Calu3 (cell line): ENCODE data around the gene MIDN. TPM values are rescaled to one million over a fixed set of nuclear protein-coding genes. Genes with fewer than 3 reads are reported as not detected.

ENCODE experiments used
- BruUV-seq: library from RNA; stranded (reverse); fragments of 400-500 nt; replicated peaks from 2 replicates; lab custom pipeline; 2021; lab: Mats Ljungman, UMichigan
- CTCF ChIA-PET: fragments of 300-600 bp; sonication (Branson Sonifier 250); formaldehyde crosslinking; loops from one replicate; lab custom pipeline; 2022; ENCODE audit warnings: antibody characterized with exemption; lab: Charles Lee
- DNase-seq: peaks from one replicate; pipeline ENCODE4 v3.0.0; 2022
- H3K27ac Mint-ChIP-seq: one replicate; pipeline ENCODE4 v1.8.0; 2022; ENCODE audit warnings: mixed read lengths; ENCODE audit not compliant: unreplicated experiment
- H3K27me3 Mint-ChIP-seq: one replicate; pipeline ENCODE4 v1.8.0; 2022; ENCODE audit warnings: mixed read lengths; ENCODE audit not compliant: unreplicated experiment
- H3K36me3 Mint-ChIP-seq: one replicate; pipeline ENCODE4 v1.8.0; 2022; ENCODE audit warnings: mild to moderate bottlenecking, moderate library complexity, mixed read lengths; ENCODE audit not compliant: insufficient read depth, unreplicated experiment
- H3K4me1 Mint-ChIP-seq: one replicate; pipeline ENCODE4 v1.8.0; 2022; ENCODE audit warnings: mild to moderate bottlenecking, low read depth, mixed read lengths; ENCODE audit not compliant: unreplicated experiment
- H3K4me3 Mint-ChIP-seq: one replicate; pipeline ENCODE4 v1.8.0; 2022; ENCODE audit warnings: mild to moderate bottlenecking, low read depth, moderate library complexity, mixed read lengths; ENCODE audit not compliant: unreplicated experiment
- H3K9me3 Mint-ChIP-seq: one replicate; pipeline ENCODE4 v1.8.0; 2022; ENCODE audit warnings: low read depth, mixed read lengths; ENCODE audit not compliant: unreplicated experiment
- intact Hi-C: fragments of 100-400 bp; cut with micrococcal nuclease; formaldehyde crosslinking; loops from one replicate; pipeline ENCODE4 v1.10.0; 2022; ENCODE audit not compliant: unreplicated experiment
- total RNA-seq: library from RNA; stranded (reverse); gene quantifications from 2 replicates; pipeline ENCODE4 v1.2.3, GENCODE V29; 2022
- TF ChIP-seq, protein P1 (sequence below): fragments of 200-600 bp; IDR thresholded peaks from one replicate; pipeline ENCODE4 v1.8.0; 2022; ENCODE audit warnings: antibody characterized with exemption; ENCODE audit not compliant: unreplicated experiment

MIDN gene
- total RNA-seq, 1 experiment from 2014 or later = 61.8 TPM

DNA sequence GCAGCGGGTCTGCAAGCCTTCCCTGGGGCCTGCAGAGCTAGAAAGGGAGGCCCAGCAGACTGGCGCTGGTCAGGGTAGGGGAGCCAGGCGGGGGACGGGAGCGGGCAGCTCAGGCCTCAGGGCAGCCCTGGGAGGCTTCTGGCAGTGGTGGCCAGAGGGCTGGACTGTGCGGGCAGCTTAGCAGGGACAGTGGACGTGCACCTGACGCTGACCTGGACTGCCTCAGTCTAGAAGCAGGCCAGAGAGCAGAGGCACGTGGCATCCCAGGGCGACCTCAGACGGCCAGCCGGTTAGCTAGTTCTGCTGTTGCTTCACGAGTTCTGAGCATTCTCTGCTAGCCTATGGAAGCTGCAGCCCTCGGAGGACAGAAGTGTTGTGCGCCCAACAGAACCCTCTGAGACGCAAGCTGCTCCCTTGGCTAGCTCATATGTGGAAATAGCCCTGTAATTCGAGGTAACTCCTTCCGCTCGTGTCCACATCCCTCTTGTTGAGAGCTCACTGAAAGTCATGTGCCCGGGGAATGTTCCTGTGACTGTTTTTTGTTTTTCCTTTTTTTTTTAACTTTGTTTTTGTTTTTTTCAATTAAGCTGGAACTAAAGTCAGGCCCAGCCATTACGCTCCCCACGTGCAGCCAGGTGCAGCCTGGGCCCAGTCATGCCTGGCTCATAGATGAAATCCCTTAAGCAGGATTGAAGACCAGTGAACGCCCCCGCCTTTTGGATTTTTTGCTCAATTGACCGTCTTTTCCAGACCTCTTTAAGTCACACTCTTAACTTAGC lies 25.1 kb downstream of the MIDN start:
- Mint-ChIP-seq H3K27ac (peak overlapping the region; percentile 52), H3K27me3 (no peaks in the 10 kb centered on the region), H3K4me3 (peak overlapping the region; percentile 73), H3K36me3 (peaks cover 82% of the 10 kb centered on the region), H3K4me1 (peaks cover 23% of the 10 kb centered on the region), H3K9me3 (no peaks in the 10 kb centered on the region)
- intact Hi-C loops = no loop called here
- CTCF ChIA-PET = interaction anchor here (0.8 kb wide), 1 partner anchor 29 kb away, joined by 4 read pairs; no protein-coding TSS in a partner anchor
- DNase-seq = no peak
- TF ChIP-seq, protein P1, sequence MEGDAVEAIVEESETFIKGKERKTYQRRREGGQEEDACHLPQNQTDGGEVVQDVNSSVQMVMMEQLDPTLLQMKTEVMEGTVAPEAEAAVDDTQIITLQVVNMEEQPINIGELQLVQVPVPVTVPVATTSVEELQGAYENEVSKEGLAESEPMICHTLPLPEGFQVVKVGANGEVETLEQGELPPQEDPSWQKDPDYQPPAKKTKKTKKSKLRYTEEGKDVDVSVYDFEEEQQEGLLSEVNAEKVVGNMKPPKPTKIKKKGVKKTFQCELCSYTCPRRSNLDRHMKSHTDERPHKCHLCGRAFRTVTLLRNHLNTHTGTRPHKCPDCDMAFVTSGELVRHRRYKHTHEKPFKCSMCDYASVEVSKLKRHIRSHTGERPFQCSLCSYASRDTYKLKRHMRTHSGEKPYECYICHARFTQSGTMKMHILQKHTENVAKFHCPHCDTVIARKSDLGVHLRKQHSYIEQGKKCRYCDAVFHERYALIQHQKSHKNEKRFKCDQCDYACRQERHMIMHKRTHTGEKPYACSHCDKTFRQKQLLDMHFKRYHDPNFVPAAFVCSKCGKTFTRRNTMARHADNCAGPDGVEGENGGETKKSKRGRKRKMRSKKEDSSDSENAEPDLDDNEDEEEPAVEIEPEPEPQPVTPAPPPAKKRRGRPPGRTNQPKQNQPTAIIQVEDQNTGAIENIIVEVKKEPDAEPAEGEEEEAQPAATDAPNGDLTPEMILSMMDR = no peak
- BruUV-seq = TSS peak; percentile 50

DNA sequence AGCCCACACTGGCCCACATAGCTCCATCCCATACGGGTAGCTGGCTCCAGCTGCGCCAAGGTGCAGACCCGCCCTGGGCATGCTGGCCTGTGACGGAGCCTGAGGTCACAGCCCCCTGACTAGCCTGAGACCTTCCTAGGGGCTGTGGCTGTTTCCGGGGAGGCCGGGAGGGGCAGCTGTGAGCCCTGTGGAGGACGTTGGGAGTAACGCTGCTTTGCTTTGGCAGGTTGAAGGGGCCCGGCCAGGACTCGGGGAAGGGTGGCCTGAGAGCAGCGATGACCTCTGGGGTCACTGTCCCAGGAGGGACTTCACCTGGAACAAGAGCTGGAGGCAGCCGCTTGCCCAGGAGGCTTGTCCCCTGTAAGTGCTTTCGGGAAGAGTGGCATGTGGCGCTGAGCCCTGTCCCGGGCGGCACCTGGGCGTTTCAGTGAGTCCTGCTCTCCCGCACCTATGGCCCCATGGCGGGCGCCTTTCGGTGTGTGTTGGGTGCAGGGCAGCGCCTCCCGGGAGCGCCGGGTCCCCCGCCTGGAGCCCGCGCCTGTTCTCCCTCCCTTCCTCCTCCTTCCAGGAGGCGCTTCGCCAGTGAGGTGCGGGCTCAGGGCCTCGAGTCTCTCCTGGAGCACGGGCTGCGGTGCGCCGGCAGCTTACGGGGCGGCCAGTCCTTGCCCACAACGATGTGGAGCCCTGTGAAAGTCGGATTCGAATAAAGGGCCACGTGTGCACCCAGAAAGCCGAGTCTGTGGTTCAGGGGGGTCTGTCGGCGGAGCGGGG lies 25.9 kb downstream of the MIDN start:
- no peaks in the 10 kb centered on the region for H3K27me3 Mint-ChIP-seq
- H3K4me3 Mint-ChIP-seq = peak overlapping the region; percentile 73
- H3K36me3 Mint-ChIP-seq = peaks cover 75% of the 10 kb centered on the region
- H3K27ac Mint-ChIP-seq = peak overlapping the region; percentile 52
- TF ChIP-seq, protein P1 = no peak
- CTCF ChIA-PET = no interaction called here
- DNase-seq = no peak
- H3K9me3 Mint-ChIP-seq = no peaks in the 10 kb centered on the region
- peaks cover 18% of the 10 kb centered on the region for H3K4me1 Mint-ChIP-seq
- no TSS peak for BruUV-seq
- intact Hi-C loops = no loop called here

DNA sequence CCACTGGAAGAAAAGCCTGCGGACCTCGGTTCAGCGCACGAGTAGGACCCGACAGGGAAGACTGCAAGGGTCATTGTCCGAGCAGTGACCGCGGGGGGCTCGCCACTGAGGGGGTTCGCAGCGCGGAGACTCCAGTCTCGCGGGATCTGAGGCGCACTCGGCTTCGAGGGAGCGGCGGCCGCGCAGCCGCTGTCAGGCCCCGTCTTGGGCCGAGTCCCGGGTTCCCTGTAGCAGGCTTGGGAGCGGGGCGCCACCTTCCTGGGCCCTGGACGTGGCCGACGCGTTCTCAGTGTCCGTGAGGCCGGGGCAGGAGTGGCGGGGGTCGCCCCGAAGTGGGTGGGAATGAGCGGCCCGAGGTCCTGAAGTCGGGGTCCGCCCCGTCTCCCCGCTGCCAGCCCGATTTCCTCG lies 26.5 kb downstream of the MIDN start:
- Mint-ChIP-seq H3K27me3 (no peaks in the 10 kb centered on the region), H3K27ac (peak overlapping the region; percentile 52), H3K9me3 (no peaks in the 10 kb centered on the region), H3K4me3 (peak overlapping the region; percentile 73), H3K4me1 (peaks cover 17% of the 10 kb centered on the region), H3K36me3 (peaks cover 77% of the 10 kb centered on the region)
- CTCF ChIA-PET = interaction anchor here (0.6 to 1.0 kb wide), 2 partner anchors 17 to 30 kb away, joined by 5 to 9 read pairs; no protein-coding TSS in a partner anchor
- TF ChIP-seq, protein P1 = no peak
- no peak for DNase-seq
- BruUV-seq = no TSS peak
- intact Hi-C loops = no loop called here

DNA sequence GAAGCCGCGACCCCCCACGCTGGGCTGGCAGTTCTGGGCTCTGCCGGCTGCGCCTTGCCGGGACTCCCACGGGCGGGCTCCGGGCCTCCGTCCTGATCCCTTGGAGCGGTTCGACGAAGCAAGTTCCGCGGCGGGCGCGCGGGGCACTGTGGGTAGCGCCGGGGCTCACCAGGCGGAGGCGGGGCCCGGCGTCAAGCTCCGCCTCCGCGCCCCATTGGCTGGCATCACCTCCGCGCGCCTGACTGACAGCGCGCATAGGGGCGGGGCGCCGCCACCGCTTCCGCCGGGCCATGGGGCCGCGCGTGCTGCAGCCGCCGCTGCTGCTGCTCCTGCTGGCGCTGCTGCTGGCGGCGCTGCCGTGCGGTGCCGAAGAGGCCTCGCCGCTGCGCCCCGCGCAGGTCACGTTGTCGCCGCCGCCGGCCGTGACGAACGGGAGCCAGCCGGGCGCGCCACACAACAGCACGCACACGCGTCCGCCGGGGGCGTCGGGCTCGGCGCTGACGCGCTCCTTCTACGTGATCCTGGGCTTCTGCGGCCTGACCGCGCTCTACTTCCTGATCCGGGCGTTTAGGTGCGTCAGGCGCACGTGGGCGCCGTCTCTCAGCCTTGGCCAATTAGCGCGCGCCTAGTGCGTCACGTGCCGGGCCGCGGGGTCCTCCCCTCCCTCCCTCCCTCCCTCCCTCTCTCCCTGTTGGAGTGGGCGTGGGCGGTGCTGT lies 27.0 kb downstream of the MIDN start, which contains the start of gene FAM174C:
TSS of gene FAM174C (plus strand) at position 271 of the 716 bp plus-strand sequence. CDS start at position 291, 20 bp downstream.
- TF ChIP-seq, protein P1 = no peak
- BruUV-seq = no TSS peak
- Mint-ChIP-seq H3K36me3 (peaks cover 73% of the 10 kb centered on the region), H3K4me1 (peaks cover 12% of the 10 kb centered on the region), H3K4me3 (peak within 1 kb of the TSS; percentile 73), H3K27ac (peak within 1 kb of the TSS; percentile 65), H3K9me3 (no peaks in the 10 kb centered on the region), H3K27me3 (no peaks in the 10 kb centered on the region)
- DNase-seq = peak; percentile 90
- CTCF ChIA-PET = interaction anchor here (0.6 to 1.0 kb wide), 2 partner anchors 16 to 31 kb away, joined by 5 to 9 read pairs; no protein-coding TSS in a partner anchor
- intact Hi-C loops = no loop called here
